WTC11 (cell line): ENCODE results near the gene SETD2.

Experiments used
- CTCF ChIP-seq: fragments of 200-600 bp; IDR thresholded peaks from 2 replicates; pipeline ENCODE4 v1.8.0; 2022; ENCODE audit warnings: antibody characterized with exemption
- ELF4 ChIP-seq: sonication (generic); formaldehyde crosslinking; IDR thresholded peaks from 2 replicates; pipeline ENCODE4 v1.8.1; 2022; ENCODE audit warnings: low read depth, mild to moderate bottlenecking, moderate library complexity, missing genetic modification reagents
- FOXP1 ChIP-seq: sonication (generic); formaldehyde crosslinking; IDR thresholded peaks from 2 replicates; pipeline ENCODE4 v1.8.0; 2022; ENCODE audit warnings: missing genetic modification reagents, mild to moderate bottlenecking, moderate library complexity, borderline replicate concordance
- SP1 ChIP-seq: sonication (generic); formaldehyde crosslinking; conservative IDR thresholded peaks from 2 replicates; pipeline ENCODE4 v1.8.1; 2022; ENCODE audit warnings: missing genetic modification reagents
- TF ChIP-seq, protein P1 (sequence below): sonication (generic); formaldehyde crosslinking; IDR thresholded peaks from 2 replicates; pipeline ENCODE4 v1.8.0; 2022; ENCODE audit warnings: mild to moderate bottlenecking, missing genetic modification reagents

DNA sequence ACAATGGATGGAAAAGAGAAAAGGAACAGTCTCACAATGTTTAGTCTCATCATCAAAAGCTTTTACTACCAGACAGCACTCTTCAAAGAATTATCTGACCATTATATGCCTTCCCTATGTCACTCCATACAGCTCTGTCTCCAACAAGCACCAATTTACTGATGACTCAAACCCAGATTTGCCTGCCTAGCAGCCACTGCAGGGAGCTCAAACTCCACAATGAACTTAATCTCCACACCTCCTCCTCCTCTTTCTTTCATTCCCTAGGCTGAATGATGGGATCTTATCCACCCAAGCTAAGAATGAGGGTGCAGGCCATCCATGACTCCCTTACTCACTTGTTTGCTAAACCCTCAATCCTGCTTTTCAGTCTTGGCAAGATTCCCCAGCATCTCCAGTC is 139.0 kb downstream of the SETD2 start:
- no peak for TF ChIP-seq SP1 (CRISPR knock-in tag)
- TF ChIP-seq CTCF, result no peak
- TF ChIP-seq ELF4 (CRISPR knock-in tag), result no peak
- TF ChIP-seq FOXP1 (CRISPR knock-in tag), result no peak
- TF ChIP-seq, protein P1, sequence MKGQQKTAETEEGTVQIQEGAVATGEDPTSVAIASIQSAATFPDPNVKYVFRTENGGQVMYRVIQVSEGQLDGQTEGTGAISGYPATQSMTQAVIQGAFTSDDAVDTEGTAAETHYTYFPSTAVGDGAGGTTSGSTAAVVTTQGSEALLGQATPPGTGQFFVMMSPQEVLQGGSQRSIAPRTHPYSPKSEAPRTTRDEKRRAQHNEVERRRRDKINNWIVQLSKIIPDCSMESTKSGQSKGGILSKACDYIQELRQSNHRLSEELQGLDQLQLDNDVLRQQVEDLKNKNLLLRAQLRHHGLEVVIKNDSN (CRISPR knock-in tag), result no peak
